Immature natural killer cell (primary cell): ENCODE results near the gene BEAN1. TPM values are rescaled to one million over a fixed set of nuclear protein-coding genes. Genes with fewer than 3 reads are reported as not detected.
A peak's percentile ranks its signal among the peaks of the same experiment; 100 is the strongest.

Source experiments
- DNase-seq, 3 donors: peaks; one replicate each; pipeline ENCODE4 v3.0.0; 2022; ENCODE audit warnings: mixed read lengths in 1 of 3
- H3K27ac Mint-ChIP-seq, 6 donors: one replicate each; pipeline ENCODE4 v1.8.0; 2020; ENCODE audit warnings: mixed read lengths in 6 of 6, mild to moderate bottlenecking in 5 of 6, inconsistent platforms in 4 of 6, moderate library complexity in 3 of 6
- H3K27me3 Mint-ChIP-seq, 3 donors: one replicate each; pipeline ENCODE4 v1.8.0; 2020 to 2021; ENCODE audit warnings: low read depth in 3 of 3, mild to moderate bottlenecking in 3 of 3, mixed read lengths in 3 of 3, moderate library complexity in 3 of 3, inconsistent platforms in 1 of 3
- H3K36me3 Mint-ChIP-seq, 3 donors: one replicate each; pipeline ENCODE4 v1.8.0; 2020; ENCODE audit warnings: mixed read lengths in 3 of 3, inconsistent platforms in 2 of 3, mild to moderate bottlenecking in 2 of 3
- H3K4me1 Mint-ChIP-seq, 2 donors: one replicate each; pipeline ENCODE4 v1.8.0; 2020; ENCODE audit warnings: inconsistent platforms in 2 of 2, mild to moderate bottlenecking in 2 of 2, mixed read lengths in 2 of 2, moderate library complexity in 1 of 2
- H3K4me3 Mint-ChIP-seq, 5 donors: one replicate each; pipeline ENCODE4 v1.8.0; 2020; ENCODE audit warnings: mild to moderate bottlenecking in 5 of 5, mixed read lengths in 5 of 5, inconsistent platforms in 3 of 5, moderate library complexity in 3 of 5
- H3K9me3 Mint-ChIP-seq, 6 donors: one replicate each; pipeline ENCODE4 v1.8.0; 2020; ENCODE audit warnings: mild to moderate bottlenecking in 6 of 6, mixed read lengths in 6 of 6, inconsistent platforms in 4 of 6, moderate library complexity in 3 of 6
- polyA plus RNA-seq, 3 donors: library from polyadenylated mRNA; unstranded; fragments of 300-500 nt; fragmentation: Illumina TruSeq; gene quantifications; one replicate each; pipeline ENCODE4 v1.2.3, GENCODE V29; 2021

BEAN1 gene
- polyA plus RNA-seq, 3 donors from 2014 or later: 0.32 TPM; not detected in 2

DNA sequence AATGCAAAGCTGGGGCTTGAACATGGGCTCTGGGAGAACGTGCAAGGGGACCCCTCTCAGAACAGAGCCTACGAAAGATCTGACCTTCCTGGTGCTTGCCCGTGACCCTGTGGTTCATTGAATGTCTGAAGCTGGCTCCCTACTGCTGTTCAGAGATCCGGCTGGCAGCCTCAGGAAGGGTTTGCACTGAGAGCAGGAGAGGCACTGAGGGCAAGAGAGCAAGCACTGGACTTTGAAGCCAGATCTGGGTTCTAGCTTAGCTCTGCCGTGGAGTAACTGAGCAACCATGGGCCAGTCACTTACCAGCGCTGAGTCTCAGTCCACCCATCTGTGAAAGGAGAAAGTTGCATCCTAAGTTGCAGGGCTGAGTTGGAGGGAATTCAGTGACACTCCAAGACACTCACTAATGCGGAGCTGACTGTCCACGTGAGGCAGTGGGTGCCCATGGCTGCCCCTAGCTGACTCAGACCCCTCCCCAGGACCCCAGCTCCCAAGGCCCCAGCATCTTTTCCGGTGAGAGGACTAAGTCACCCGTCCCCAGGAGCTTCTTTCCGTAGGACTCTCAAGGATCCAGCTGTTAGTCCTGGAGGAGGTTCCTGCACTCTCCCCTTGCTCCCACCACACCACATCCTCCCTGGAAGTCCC lies 41.3 kb downstream of the BEAN1 start:
- peaks cover 0 to 8% (median 4%) of the 10 kb centered on the region in 3 donors for H3K36me3 Mint-ChIP-seq
- peak overlapping the region in 1 of 6 donors; percentile 31 for H3K27ac Mint-ChIP-seq
- no peaks in the 10 kb centered on the region for H3K4me1 Mint-ChIP-seq

DNA sequence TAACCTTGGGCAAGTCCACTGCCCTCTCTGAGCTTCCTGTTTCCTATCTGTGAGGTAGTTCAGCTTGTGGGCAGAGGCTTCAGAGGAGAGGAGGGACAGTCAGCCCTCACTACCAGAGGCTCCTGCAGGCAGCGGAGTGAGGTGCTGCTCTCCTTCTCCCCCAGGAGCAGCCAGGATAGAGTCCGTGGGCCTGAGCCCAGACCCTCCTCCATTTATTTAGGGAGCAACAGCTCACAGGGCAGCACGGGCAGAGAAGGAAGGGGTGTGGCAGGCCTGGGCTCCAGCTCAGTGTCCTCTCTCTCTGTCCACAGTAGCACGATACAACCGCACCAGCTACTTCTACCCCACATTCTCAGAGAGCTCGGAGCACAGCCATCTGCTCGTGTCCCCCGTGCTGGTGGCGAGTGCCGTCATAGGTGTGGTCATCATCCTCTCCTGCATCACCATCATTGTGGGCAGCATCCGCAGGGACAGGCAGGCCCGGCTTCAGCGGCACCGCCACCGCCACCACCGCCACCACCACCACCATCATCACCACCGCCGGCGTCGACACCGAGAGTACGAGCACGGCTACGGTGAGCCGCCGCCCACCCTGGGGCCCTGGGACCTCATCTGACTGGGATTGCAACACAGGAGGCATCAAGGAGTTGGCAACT lies 42.3 kb downstream of the BEAN1 start:
- Mint-ChIP-seq H3K9me3 (peaks cover 0 to 5% (median 0%) of the 10 kb centered on the region in 6 donors), H3K36me3 (peaks cover 0 to 8% (median 4%) of the 10 kb centered on the region in 3 donors), H3K4me3 (no peak overlapping the region), H3K4me1 (peaks cover 5 to 8% of the 10 kb centered on the region in 2 donors), H3K27me3 (peaks cover 0 to 11% (median 1%) of the 10 kb centered on the region in 3 donors), H3K27ac (no peak overlapping the region)
- no peak for DNase-seq

More for the DNA sequence above, 41.3 kb downstream of the BEAN1 start:
- Mint-ChIP-seq H3K27me3 (peaks cover 0 to 14% (median 1%) of the 10 kb centered on the region in 3 donors), H3K9me3 (peaks cover 0 to 2% (median 0%) of the 10 kb centered on the region in 6 donors), H3K4me3 (no peak overlapping the region)
- no peak for DNase-seq

DNA sequence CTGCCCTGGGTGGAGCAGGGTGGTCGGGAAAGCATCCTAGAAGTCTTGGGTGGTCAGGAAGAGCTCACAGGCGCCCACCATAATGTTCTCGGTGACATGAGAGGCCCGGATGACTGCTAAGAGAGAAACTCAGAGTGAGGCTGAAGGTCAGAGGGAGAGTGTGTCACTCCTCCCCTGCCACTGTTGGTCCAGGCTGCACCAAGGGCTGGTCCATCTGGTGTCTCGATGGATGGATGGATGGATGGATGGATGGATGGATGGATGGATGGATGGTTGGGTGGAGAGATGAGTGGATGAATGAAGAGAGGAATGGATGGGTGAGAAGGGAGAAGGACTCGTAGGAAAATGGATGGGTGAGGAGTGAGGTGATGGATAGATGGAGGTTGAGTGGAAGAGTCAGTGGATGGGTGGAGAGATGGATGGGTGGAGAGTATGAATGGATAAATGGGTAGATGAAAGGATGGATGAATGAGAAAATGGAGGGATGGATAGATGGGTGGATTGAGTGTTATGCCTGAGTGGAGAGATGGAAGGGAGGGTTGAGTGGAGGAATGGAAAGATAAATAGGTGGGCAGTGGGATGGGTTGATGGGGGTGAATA lies 43.0 kb downstream of the BEAN1 start:
- Mint-ChIP-seq H3K4me3 (no peak overlapping the region), H3K27me3 (peaks cover 0 to 8% (median 1%) of the 10 kb centered on the region in 3 donors), H3K36me3 (peaks cover 0 to 8% (median 4%) of the 10 kb centered on the region in 3 donors), H3K27ac (no peak overlapping the region), H3K4me1 (peaks cover 11 to 14% of the 10 kb centered on the region in 2 donors), H3K9me3 (peaks cover 0 to 3% (median 0%) of the 10 kb centered on the region in 6 donors)
- DNase-seq: no peak

- Mint-ChIP-seq H3K36me3 (peaks cover 0 to 8% (median 4%) of the 10 kb centered on the region in 3 donors), H3K4me1 (peaks cover 13 to 19% of the 10 kb centered on the region in 2 donors), H3K4me3 (no peak overlapping the region), H3K27me3 (peaks cover 0 to 7% (median 3%) of the 10 kb centered on the region in 3 donors), H3K27ac (no peak overlapping the region), H3K9me3 (peaks cover 0 to 3% (median 0%) of the 10 kb centered on the region in 6 donors)
- DNase-seq: no peak
Measured at GRCh38 chr16:66470556-66470955, 43.5 kb downstream of the BEAN1 start.

GRCh38 chr16:66471264-66471663 lies 44.2 kb downstream of the BEAN1 start:
- Mint-ChIP-seq H3K9me3 (peaks cover 0 to 3% (median 0%) of the 10 kb centered on the region in 6 donors), H3K36me3 (peaks cover 0 to 6% (median 2%) of the 10 kb centered on the region in 3 donors), H3K27ac (no peak overlapping the region), H3K4me1 (peaks cover 13 to 21% of the 10 kb centered on the region in 2 donors), H3K27me3 (peaks cover 0 to 6% (median 3%) of the 10 kb centered on the region in 3 donors), H3K4me3 (no peak overlapping the region)
- no peak for DNase-seq

GRCh38 chr16:66471716-66472393 lies 44.8 kb downstream of the BEAN1 start:
- DNase-seq: no peak
- H3K27ac Mint-ChIP-seq: no peak overlapping the region

DNA sequence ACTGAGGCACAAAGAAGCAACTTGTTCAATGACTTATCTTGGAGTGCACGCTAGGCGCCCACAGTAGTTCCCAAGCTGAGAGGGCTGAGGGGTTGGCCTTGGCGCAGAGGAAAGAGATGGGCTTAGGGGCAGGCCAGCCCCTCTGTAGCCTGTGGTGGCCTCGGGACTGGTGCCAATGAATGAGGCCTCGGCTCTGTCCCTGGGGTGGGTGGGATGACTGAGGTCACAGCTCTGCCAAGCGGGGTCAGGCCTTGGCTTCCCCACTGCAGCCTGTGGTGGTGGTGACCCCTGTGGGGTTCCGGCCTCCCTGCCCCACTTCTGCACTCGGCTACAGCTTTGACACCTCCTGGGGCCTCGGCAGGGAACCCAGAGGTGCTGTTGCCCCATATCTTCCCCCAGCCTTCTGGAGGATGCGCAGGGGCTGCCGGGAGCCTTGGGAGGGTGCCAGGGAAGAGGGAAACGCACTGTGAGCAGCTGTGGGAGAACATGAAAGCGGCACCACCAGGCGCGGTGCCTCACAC lies 46.0 kb downstream of the BEAN1 start:
- Mint-ChIP-seq H3K36me3 (peaks cover 0 to 5% (median 0%) of the 10 kb centered on the region in 3 donors), H3K4me1 (peaks cover 15 to 21% of the 10 kb centered on the region in 2 donors), H3K27me3 (peaks cover 0 to 4% (median 2%) of the 10 kb centered on the region in 3 donors), H3K9me3 (peaks cover 0 to 3% (median 0%) of the 10 kb centered on the region in 6 donors), H3K4me3 (no peak overlapping the region), H3K27ac (no peak overlapping the region)
- no peak for DNase-seq

More at GRCh38 chr16:66471716-66472393, 44.8 kb downstream of the BEAN1 start:
- H3K27me3 Mint-ChIP-seq: peaks cover 0 to 3% (median 2%) of the 10 kb centered on the region in 3 donors
- peaks cover 13 to 21% of the 10 kb centered on the region in 2 donors for H3K4me1 Mint-ChIP-seq
- peaks cover 0 to 5% (median 0%) of the 10 kb centered on the region in 3 donors for H3K36me3 Mint-ChIP-seq
- H3K4me3 Mint-ChIP-seq: no peak overlapping the region
- H3K9me3 Mint-ChIP-seq: peaks cover 0 to 3% (median 0%) of the 10 kb centered on the region in 6 donors

DNA sequence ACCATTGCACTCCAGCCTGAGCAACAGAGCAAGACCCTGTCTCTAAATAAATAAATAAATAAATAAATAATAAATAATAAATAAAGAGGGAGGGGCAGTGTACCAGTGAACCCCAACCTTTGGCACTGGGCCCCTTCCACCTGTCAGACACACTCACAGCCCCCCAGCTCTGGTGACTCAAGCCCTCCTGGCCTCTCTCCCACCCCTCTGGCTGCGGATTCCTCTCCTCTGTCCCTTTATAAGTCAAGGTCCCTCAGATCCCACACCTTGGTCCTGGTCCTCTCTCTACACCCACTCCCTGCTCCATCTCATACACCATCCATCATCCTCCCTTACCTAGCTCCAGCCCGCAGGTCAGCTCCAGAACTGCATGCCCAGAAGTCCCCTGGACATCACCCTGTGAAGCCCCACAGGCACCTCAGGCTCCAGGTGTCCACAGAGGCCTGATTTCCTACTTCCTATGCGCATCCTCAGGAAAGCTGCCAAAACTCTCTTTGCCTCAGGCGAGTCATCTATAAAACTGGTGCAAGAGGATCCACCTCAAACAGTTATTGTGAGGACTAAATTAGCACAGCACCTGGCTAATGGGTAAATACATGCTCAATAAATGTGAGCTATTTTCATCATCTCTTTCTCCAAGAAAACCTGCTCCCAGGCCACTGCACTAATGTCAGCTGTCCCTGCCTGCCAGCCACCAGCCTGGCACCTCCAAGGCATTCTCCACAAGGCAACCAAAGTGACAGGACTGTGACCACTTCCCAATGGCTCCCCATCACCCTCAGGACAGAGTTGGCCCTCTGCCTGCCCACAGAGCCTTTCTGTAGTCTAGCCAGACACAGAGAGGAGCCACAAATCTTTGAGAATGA lies 46.8 kb downstream of the BEAN1 start:
- Mint-ChIP-seq H3K36me3 (peaks cover 0 to 5% (median 0%) of the 10 kb centered on the region in 3 donors), H3K4me3 (no peak overlapping the region), H3K27me3 (peaks cover 0 to 4% (median 2%) of the 10 kb centered on the region in 3 donors), H3K27ac (peak overlapping the region in 2 of 6 donors; percentile 12 to 33), H3K9me3 (peaks cover 0 to 3% (median 0%) of the 10 kb centered on the region in 6 donors), H3K4me1 (peaks cover 19 to 28% of the 10 kb centered on the region in 2 donors)
- no peak for DNase-seq

DNA sequence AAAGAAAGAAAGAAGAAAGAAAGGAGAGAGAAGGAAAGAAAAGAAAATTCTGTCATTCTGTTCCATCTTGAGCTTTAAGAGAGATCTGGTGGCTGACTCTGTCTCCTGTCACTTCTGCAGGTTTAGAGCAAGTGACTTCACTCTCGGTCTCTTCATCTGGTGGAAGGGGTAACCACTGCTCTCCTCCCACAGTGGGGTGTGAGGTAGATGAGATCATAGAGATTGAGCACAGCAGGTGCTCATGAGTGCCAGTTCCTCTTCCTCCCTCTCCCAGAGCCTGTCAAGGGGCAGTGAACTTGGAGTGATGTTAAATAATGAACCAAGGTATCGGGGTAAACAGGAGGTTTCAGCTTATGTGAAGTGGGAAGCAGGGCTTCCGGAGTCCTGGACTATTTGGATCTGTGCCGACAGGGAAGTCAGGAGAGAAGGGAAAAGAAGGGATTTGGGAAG lies 47.7 kb downstream of the BEAN1 start:
- peak overlapping the region in 5 of 6 donors; percentile 40 to 81 (median 68) for H3K27ac Mint-ChIP-seq
- peaks cover 0 to 3% (median 0%) of the 10 kb centered on the region in 6 donors for H3K9me3 Mint-ChIP-seq
- DNase-seq: peak; percentile 24 to 46 (median 34)
- peaks cover 0 to 4% (median 2%) of the 10 kb centered on the region in 3 donors for H3K27me3 Mint-ChIP-seq
- peak overlapping the region in 3 of 5 donors; percentile 4 to 36 (median 14) for H3K4me3 Mint-ChIP-seq
- peaks cover 0 to 5% (median 0%) of the 10 kb centered on the region in 3 donors for H3K36me3 Mint-ChIP-seq
- H3K4me1 Mint-ChIP-seq: peaks cover 19 to 30% of the 10 kb centered on the region in 2 donors

DNA sequence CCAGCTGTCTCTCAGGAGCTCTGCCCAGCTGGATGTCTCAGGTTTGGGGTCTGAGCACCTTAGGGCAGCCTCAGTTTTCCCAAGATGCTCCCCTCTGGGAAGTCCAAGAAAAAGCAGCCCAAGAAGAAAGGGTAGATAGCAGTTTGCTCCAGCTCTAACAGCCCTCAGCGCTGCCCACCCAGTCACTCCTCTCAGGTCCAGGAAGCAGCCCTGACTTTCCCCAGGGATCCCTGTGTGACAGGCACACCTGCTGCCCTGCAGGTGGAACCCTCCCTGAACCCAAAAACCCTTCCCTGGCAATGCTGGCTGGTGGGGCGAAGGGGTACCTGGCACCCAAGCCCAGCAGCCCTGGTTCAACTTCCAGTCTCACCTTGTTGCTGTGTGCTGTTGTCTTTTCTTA lies 48.1 kb downstream of the BEAN1 start:
- Mint-ChIP-seq H3K27ac (peak overlapping the region in 1 of 6 donors; percentile 45), H3K9me3 (peaks cover 0 to 3% (median 0%) of the 10 kb centered on the region in 6 donors), H3K4me1 (peaks cover 19 to 30% of the 10 kb centered on the region in 2 donors), H3K4me3 (no peak overlapping the region), H3K36me3 (peaks cover 0 to under 1% (median 0%) of the 10 kb centered on the region in 3 donors), H3K27me3 (peaks cover 0 to 4% (median 2%) of the 10 kb centered on the region in 3 donors)
- DNase-seq: no peak

GRCh38 chr16:66476328-66477027 lies 49.4 kb downstream of the BEAN1 start:
- no peaks in the 10 kb centered on the region for H3K36me3 Mint-ChIP-seq
- peak in 1 of 3 donors; percentile 19 for DNase-seq
- peaks cover 0 to 3% (median 0%) of the 10 kb centered on the region in 6 donors for H3K9me3 Mint-ChIP-seq
- H3K27me3 Mint-ChIP-seq: peaks cover 0 to 4% (median 2%) of the 10 kb centered on the region in 3 donors
- H3K27ac Mint-ChIP-seq: no peak overlapping the region
- no peak overlapping the region for H3K4me3 Mint-ChIP-seq
- peaks cover 19 to 30% of the 10 kb centered on the region in 2 donors for H3K4me1 Mint-ChIP-seq
